H1 (cell line): ENCODE measurements around the gene PARS2. TPM values are rescaled to one million over a fixed set of nuclear protein-coding genes. Genes with fewer than 3 reads are reported as not detected.

Source experiments
- ATF2 ChIP-seq: IDR thresholded peaks from 2 replicates; pipeline ENCODE4 v1.6.1; 2012; ENCODE audit warnings: low read length, inconsistent platforms
- BRCA1 ChIP-seq: IDR thresholded peaks from 2 replicates; pipeline ENCODE4 v1.6.1; 2012; ENCODE audit warnings: low read depth, low read length, improper control_type of control experiment
- CHD1 ChIP-seq: IDR thresholded peaks from 2 replicates; pipeline ENCODE4 v1.6.1; 2012; ENCODE audit warnings: low read depth, low read length, improper control_type of control experiment
- CREB1 ChIP-seq: IDR thresholded peaks from 2 replicates; pipeline ENCODE4 v1.6.1; 2012; ENCODE audit warnings: inconsistent platforms
- EP300 ChIP-seq, 2 experiments: IDR thresholded peaks; 1 replicate in 1 of 2; 2 replicates in 1 of 2; pipeline ENCODE4 v1.6.1; 2011 to 2012; ENCODE audit warnings: low read depth in 2 of 2, low read length in 2 of 2, mild to moderate bottlenecking in 2 of 2, borderline replicate concordance in 1 of 2, inconsistent platforms in 1 of 2, moderate library complexity in 1 of 2
- GTF2F1 ChIP-seq: IDR thresholded peaks from 2 replicates; pipeline ENCODE4 v1.6.1; 2012; ENCODE audit warnings: low read depth, low read length, improper control_type of control experiment, borderline replicate concordance
- HDAC2 ChIP-seq, 2 experiments: fragments of 300-600 bp in 1 of 2; sonication (generic) in 1 of 2; IDR thresholded peaks; 2 replicates each; pipeline ENCODE4 v1.6.1; 2011 to 2012; ENCODE audit warnings: low read depth in 2 of 2, low read length in 2 of 2, mild to moderate bottlenecking in 2 of 2, moderate library complexity in 2 of 2, borderline replicate concordance in 1 of 2, inconsistent platforms in 1 of 2
- JUN ChIP-seq: IDR thresholded peaks from 2 replicates; pipeline ENCODE4 v1.6.1; 2011; ENCODE audit warnings: low read depth, mild to moderate bottlenecking, improper control_type of control experiment, low read length
- KDM1A ChIP-seq: fragments of 200-600, 300-600 bp; sonication (generic); IDR thresholded peaks from 2 replicates; pipeline ENCODE4 v1.7.1; 2016; ENCODE audit warnings: mild to moderate bottlenecking, low read length, borderline replicate concordance
- NANOG ChIP-seq: IDR thresholded peaks from 2 replicates; pipeline ENCODE4 v1.6.1; 2011; ENCODE audit warnings: low read length, low read depth, mild to moderate bottlenecking, inconsistent platforms; ENCODE audit not compliant: insufficient read depth, poor library complexity, severe bottlenecking
- PHF8 ChIP-seq: fragments of 200-600 bp; sonication (generic); conservative IDR thresholded peaks from 2 replicates; pipeline ENCODE4 v1.7.1; 2012; ENCODE audit warnings: low read depth, mild to moderate bottlenecking, inconsistent platforms, low read length, moderate library complexity
- RFX5 ChIP-seq: IDR thresholded peaks from 2 replicates; pipeline ENCODE4 v1.6.1; 2011; ENCODE audit warnings: low read depth, low read length, improper control_type of control experiment, borderline replicate concordance
- RNF2 ChIP-seq: fragments of 200-900, 300-1000 bp; sonication (generic); IDR thresholded peaks from 2 replicates; pipeline ENCODE4 v1.7.1; 2016; ENCODE audit warnings: borderline replicate concordance, low read depth, mild to moderate bottlenecking, antibody characterized with exemption, low read length; ENCODE audit not compliant: poor library complexity, severe bottlenecking; ENCODE audit errors: missing control alignments
- RXRA ChIP-seq: IDR thresholded peaks from 2 replicates; pipeline ENCODE4 v1.6.1; 2011; ENCODE audit warnings: low read depth, mild to moderate bottlenecking, low read length, moderate library complexity; ENCODE audit not compliant: insufficient read depth
- SP1 ChIP-seq: IDR thresholded peaks from 2 replicates; pipeline ENCODE4 v1.6.1; 2011; ENCODE audit warnings: low read depth, low read length
- SP4 ChIP-seq: IDR thresholded peaks from 2 replicates; pipeline ENCODE4 v1.6.1; 2012; ENCODE audit warnings: low read length, inconsistent platforms
- SRF ChIP-seq: IDR thresholded peaks from 2 replicates; pipeline ENCODE4 v1.6.1; 2011; ENCODE audit warnings: mild to moderate bottlenecking, low read depth, low read length, moderate library complexity
- YY1 ChIP-seq: IDR thresholded peaks from 2 replicates; pipeline ENCODE4 v1.6.1; 2011; ENCODE audit warnings: low read depth, mild to moderate bottlenecking, low read length
- polyA plus RNA-seq, 7 experiments: library from polyadenylated mRNA; depleted of rRNA in 3 of 7; stranded (reverse) in 5 of 7; unstranded in 2 of 7; fragments of >200 nt in 5 of 7; fragments of 200-250 nt in 2 of 7; gene quantifications; 1 replicate in 5 of 7; 2 replicates in 1 of 7; 4 replicates in 1 of 7; pipeline versions ENCODE4 v1.2.1 to v1.2.3, GENCODE V29; 2011 to 2013; ENCODE audit warnings: missing spikeins in 2 of 7, mixed read lengths in 2 of 7
- total RNA-seq: library from RNA; stranded (reverse); fragmentation: NEBNext Ultra II Directional; extraction: Animal tissue kit (Norgen Biotek cat#: 25700); gene quantifications from 2 replicates; pipeline ENCODE4 v1.2.1, GENCODE V29; 2021
- TF ChIP-seq, protein P1 (sequence below): IDR thresholded peaks from 2 replicates; pipeline ENCODE4 v1.6.1; 2012; ENCODE audit warnings: inconsistent platforms
- TF ChIP-seq, protein P2 (sequence below): IDR thresholded peaks from 2 replicates; pipeline ENCODE4 v1.6.1; 2011; ENCODE audit warnings: low read depth, mild to moderate bottlenecking, low read length; ENCODE audit not compliant: insufficient read depth

The PARS2 gene
- total and polyA plus RNA-seq, 2 of the 8 experiments (the other 6 are each of a cell fraction or from before 2014, with no cell fraction given), result 8.9 to 10.0 TPM

GRCh38 chr1:54764133-54764921, at the start of gene PARS2 (continued):
- no peak for TF ChIP-seq EP300 (IDR thresholded peaks at IDR 0.05; ENCODE audit: borderline replicate concordance in 1 of 2, low read depth in 2 of 2, low read length in 2 of 2)
- TF ChIP-seq, protein P1, sequence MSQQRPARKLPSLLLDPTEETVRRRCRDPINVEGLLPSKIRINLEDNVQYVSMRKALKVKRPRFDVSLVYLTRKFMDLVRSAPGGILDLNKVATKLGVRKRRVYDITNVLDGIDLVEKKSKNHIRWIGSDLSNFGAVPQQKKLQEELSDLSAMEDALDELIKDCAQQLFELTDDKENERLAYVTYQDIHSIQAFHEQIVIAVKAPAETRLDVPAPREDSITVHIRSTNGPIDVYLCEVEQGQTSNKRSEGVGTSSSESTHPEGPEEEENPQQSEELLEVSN, result no peak
- TF ChIP-seq KDM1A, result no peak
- no peak for TF ChIP-seq CHD1
- TF ChIP-seq HDAC2 (IDR thresholded peaks at IDR 0.05; ENCODE audit: borderline replicate concordance in 1 of 2, low read depth in 2 of 2, low read length in 2 of 2), result 0 out of 4 replicates have a peak, but pooled peaks of 1 of the 2 experiments have one; percentile 33
- no peak for TF ChIP-seq GTF2F1
- no peak for TF ChIP-seq RXRA
- no peak for TF ChIP-seq BRCA1
- TF ChIP-seq ATF2, result no peak
- no peak for TF ChIP-seq RNF2
- TF ChIP-seq, protein P2, sequence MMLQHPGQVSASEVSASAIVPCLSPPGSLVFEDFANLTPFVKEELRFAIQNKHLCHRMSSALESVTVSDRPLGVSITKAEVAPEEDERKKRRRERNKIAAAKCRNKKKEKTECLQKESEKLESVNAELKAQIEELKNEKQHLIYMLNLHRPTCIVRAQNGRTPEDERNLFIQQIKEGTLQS, result no peak
- TF ChIP-seq RFX5, result no peak
- no peak; the same call in 1 of the 2 replicates for TF ChIP-seq SRF
- no peak for TF ChIP-seq YY1
- peak; percentile 95 for TF ChIP-seq PHF8
- TF ChIP-seq SP1, result peak; percentile 82
- TF ChIP-seq SP4, result no peak
- TF ChIP-seq NANOG, result peak; percentile 38
- TF ChIP-seq JUN, result no peak
- TF ChIP-seq CREB1, result peak; percentile 12; the same call in 1 of the 2 replicates
